ENCODE results near the gene PLPP3.

GRCh38 chr1:56512724-56513494 is 66.5 kb downstream of the PLPP3 start:
- TF ChIP-seq GATA3 (IDR thresholded peaks at IDR 0.05; ENCODE audit: low read depth, low read length) (no peak), GATA2 (IDR thresholded peaks at IDR 0.05; ENCODE audit: low read depth, low read length) (no peak)
